ENCODE measurements around the gene MYO6. TPM values are rescaled to one million over a fixed set of nuclear protein-coding genes. Genes with fewer than 3 reads are reported as not detected.

MYO6 gene
- total and polyA plus RNA-seq, 2 of the 8 experiments (the other 6 are each of a cell fraction or from before 2014, with no cell fraction given), result 8.3 to 21.9 TPM

DNA sequence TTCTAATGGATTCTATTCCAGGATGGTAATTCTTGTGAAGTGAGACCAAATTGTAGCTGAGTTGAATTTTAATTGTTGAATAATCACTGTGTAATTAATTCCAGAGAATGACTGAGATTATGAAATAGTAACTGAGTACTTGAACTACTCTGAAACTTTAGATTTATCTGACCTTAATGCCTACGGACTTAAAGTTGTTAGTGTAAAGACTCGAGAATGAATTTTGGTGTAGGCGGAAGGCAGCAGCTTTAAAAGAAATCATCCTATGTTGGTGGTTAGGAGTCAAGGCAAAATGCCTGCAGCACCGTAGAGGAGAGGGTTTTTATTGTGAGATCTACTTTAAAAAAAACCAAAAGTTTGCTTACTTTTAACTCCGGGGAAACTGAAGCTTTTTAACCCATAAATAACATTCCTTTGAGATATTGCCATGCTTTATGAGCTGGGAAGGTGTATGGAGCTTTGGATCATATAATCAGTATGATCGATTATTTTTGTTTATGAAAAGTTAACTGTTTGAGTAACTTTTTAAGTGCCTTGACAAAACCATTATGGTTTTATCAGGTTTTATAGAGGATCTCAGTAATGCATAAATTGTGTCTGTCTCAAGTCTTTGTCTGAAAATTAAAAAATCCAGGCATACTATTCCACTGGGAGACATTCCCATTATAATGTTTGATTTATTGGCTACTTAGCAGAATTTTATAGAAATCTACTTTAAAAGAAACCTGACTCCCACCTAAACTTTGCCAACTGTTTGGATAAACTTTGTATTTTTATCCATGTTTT, 46.1 kb downstream of the MYO6 start (continued):
- no peak for TF ChIP-seq CHD7 (IDR thresholded peaks at IDR 0.05; ENCODE audit: insufficient replicate concordance, low read length)
- no peak for TF ChIP-seq CTBP2 (IDR thresholded peaks at IDR 0.05; ENCODE audit: borderline replicate concordance, insufficient read depth, insufficient read length, low read length)
- no peak for TF ChIP-seq CREB1 (IDR thresholded peaks at IDR 0.05)
- TF ChIP-seq CEBPB (IDR thresholded peaks at IDR 0.05; ENCODE audit: low read depth, low read length), result no peak

Data from H1 (cell line).